Measurements from ENCODE around the gene MGAM2.

Gene MGAM2

DNA sequence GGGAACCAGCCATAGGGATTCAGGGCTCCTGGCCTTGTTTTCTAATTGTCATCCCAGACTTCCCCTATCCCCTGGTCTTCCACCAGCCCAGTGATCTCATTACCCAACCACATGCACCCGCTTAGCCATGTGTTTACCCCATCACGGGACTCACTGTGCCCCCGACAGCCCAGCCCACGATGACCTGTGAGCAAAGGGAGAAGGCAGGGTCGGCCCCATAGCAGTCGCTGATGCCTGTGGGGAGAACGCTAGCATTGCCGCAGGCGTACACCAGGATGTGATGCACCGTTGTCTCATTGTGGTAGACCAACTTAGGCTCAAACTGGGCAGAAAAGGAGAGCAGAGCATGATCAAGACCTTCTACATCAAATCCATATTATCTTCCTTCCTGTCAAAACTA is 132.3 kb downstream of the MGAM2 start:
- Histone ChIP-seq H3K36me3 (ENCODE audit: insufficient read depth, low read length) (no peaks in the 10 kb centered on the region), H3K9me2 (ENCODE audit: low read depth, low read length) (no peaks in the 10 kb centered on the region), H2AFZ (ENCODE audit: low read length) (no peak overlapping the region), H3K9me3 (ENCODE audit: low read length) (no peaks in the 10 kb centered on the region), H3K27ac (ENCODE audit: low read depth, low read length, poor library complexity, severe bottlenecking) (no peak overlapping the region), H3K79me2 (ENCODE audit: insufficient read depth, low read length) (no peaks in the 10 kb centered on the region), H3K4me2 (ENCODE audit: low read length) (no peak overlapping the region), H3F3A (ENCODE audit: insufficient read depth, low read length) (no peaks in the 10 kb centered on the region), H3K27me3 (ENCODE audit: insufficient read depth, low read length) (no peaks in the 10 kb centered on the region), H3K4me1 (ENCODE audit: insufficient read depth, low read length, severe bottlenecking) (no peaks in the 10 kb centered on the region), H3K4me3 (ENCODE audit: low read depth, low read length, poor library complexity, severe bottlenecking) (no peak overlapping the region), H4K20me1 (ENCODE audit: insufficient read depth, low read length) (no peaks in the 10 kb centered on the region), H3K9ac (ENCODE audit: low read length) (no peak overlapping the region)
- TF ChIP-seq, protein P1, sequence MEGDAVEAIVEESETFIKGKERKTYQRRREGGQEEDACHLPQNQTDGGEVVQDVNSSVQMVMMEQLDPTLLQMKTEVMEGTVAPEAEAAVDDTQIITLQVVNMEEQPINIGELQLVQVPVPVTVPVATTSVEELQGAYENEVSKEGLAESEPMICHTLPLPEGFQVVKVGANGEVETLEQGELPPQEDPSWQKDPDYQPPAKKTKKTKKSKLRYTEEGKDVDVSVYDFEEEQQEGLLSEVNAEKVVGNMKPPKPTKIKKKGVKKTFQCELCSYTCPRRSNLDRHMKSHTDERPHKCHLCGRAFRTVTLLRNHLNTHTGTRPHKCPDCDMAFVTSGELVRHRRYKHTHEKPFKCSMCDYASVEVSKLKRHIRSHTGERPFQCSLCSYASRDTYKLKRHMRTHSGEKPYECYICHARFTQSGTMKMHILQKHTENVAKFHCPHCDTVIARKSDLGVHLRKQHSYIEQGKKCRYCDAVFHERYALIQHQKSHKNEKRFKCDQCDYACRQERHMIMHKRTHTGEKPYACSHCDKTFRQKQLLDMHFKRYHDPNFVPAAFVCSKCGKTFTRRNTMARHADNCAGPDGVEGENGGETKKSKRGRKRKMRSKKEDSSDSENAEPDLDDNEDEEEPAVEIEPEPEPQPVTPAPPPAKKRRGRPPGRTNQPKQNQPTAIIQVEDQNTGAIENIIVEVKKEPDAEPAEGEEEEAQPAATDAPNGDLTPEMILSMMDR (IDR thresholded peaks at IDR 0.05; ENCODE audit: low read length), result no peak
- no peak for TF ChIP-seq EZH2 (IDR thresholded peaks at IDR 0.05; ENCODE audit: borderline replicate concordance, low read length)

GRCh38 chr7:142248166-142249160 is 136.9 kb downstream of the MGAM2 start:
- H3K4me1 ChIP-seq (ENCODE audit: insufficient read depth, low read length, severe bottlenecking), result no peaks in the 10 kb centered on the region
- H3F3A ChIP-seq (ENCODE audit: insufficient read depth, low read length), result no peaks in the 10 kb centered on the region
- TF ChIP-seq EZH2 (IDR thresholded peaks at IDR 0.05; ENCODE audit: borderline replicate concordance, low read length), result no peak
- TF ChIP-seq, protein P1 (IDR thresholded peaks at IDR 0.05; ENCODE audit: low read length), result no peak

DNA sequence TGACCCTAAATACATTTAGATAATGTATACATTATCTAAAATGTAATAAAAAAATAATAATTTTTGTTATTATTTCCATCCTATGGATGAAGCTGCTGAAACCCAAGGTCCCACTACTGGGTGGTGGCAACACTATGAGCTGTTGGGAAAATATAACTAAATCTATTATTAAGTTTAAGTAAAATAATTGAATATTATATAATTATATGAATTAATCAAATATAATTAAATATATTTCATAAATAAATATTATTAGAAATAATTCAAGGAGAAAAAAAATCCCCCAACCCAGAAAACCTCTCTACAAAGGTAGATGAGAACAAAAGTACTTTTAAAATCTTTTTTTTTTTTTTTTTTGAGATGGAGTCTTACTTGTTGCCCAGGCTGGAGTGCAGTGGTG is 138.4 kb downstream of the MGAM2 start:
- no peak overlapping the region for H3K4me3 ChIP-seq (ENCODE audit: low read depth, low read length, poor library complexity, severe bottlenecking)
- no peak overlapping the region for H3K9ac ChIP-seq (ENCODE audit: low read length)
- H3K4me1 ChIP-seq (ENCODE audit: insufficient read depth, low read length, severe bottlenecking), result no peaks in the 10 kb centered on the region
- TF ChIP-seq, protein P1 (IDR thresholded peaks at IDR 0.05; ENCODE audit: low read length), result no peak
- no peak for TF ChIP-seq EZH2 (IDR thresholded peaks at IDR 0.05; ENCODE audit: borderline replicate concordance, low read length)
- H3K79me2 ChIP-seq (ENCODE audit: insufficient read depth, low read length), result no peaks in the 10 kb centered on the region
- no peak overlapping the region for H3K27ac ChIP-seq (ENCODE audit: low read depth, low read length, poor library complexity, severe bottlenecking)
- H3K9me3 ChIP-seq (ENCODE audit: low read length), result no peaks in the 10 kb centered on the region
- H4K20me1 ChIP-seq (ENCODE audit: insufficient read depth, low read length), result no peaks in the 10 kb centered on the region
- no peaks in the 10 kb centered on the region for H3K9me2 ChIP-seq (ENCODE audit: low read depth, low read length)
- no peaks in the 10 kb centered on the region for H3K36me3 ChIP-seq (ENCODE audit: insufficient read depth, low read length)
- no peak overlapping the region for H2AFZ ChIP-seq (ENCODE audit: low read length)
- H3K4me2 ChIP-seq (ENCODE audit: low read length), result no peak overlapping the region
- H3F3A ChIP-seq (ENCODE audit: insufficient read depth, low read length), result no peaks in the 10 kb centered on the region
- no peaks in the 10 kb centered on the region for H3K27me3 ChIP-seq (ENCODE audit: insufficient read depth, low read length)

More at GRCh38 chr7:142248166-142249160, 136.9 kb downstream of the MGAM2 start:
- Histone ChIP-seq H3K27me3 (ENCODE audit: insufficient read depth, low read length) (no peaks in the 10 kb centered on the region), H3K9me3 (ENCODE audit: low read length) (no peaks in the 10 kb centered on the region), H3K9me2 (ENCODE audit: low read depth, low read length) (no peaks in the 10 kb centered on the region), H3K27ac (ENCODE audit: low read depth, low read length, poor library complexity, severe bottlenecking) (no peak overlapping the region), H3K4me2 (ENCODE audit: low read length) (no peak overlapping the region), H3K36me3 (ENCODE audit: insufficient read depth, low read length) (no peaks in the 10 kb centered on the region), H2AFZ (ENCODE audit: low read length) (no peak overlapping the region), H3K9ac (ENCODE audit: low read length) (no peak overlapping the region), H3K79me2 (ENCODE audit: insufficient read depth, low read length) (no peaks in the 10 kb centered on the region), H3K4me3 (ENCODE audit: low read depth, low read length, poor library complexity, severe bottlenecking) (no peak overlapping the region), H4K20me1 (ENCODE audit: insufficient read depth, low read length) (no peaks in the 10 kb centered on the region)

Data from OCI-LY1 (cell line).